NCI-H2029 (cell line): ENCODE data around the gene ZNF217.
"Not testable (repeated sequence)": the region's sequence is repeated elsewhere in the genome, so short reads cannot be mapped to it uniquely, and the experiment has no call there.

ENCODE experiments used
- DNase-seq: peaks from one replicate; lab custom pipeline; 2025; lab: John Stamatoyannopoulos, UW

ZNF217 gene

GRCh38 chr20:53568351-53568750 lies 25.3 kb downstream of the ZNF217 start:
- no peak for DNase-seq

- DNase-seq: no peak
Measured at GRCh38 chr20:53567379-53567917, 26.2 kb downstream of the ZNF217 start.

GRCh38 chr20:53566623-53567022 lies 27.0 kb downstream of the ZNF217 start:
- not testable (repeated sequence) for DNase-seq

- no peak for DNase-seq
Measured at GRCh38 chr20:53565254-53565653, 28.4 kb downstream of the ZNF217 start.

- DNase-seq: not testable (repeated sequence)
Measured at GRCh38 chr20:53562104-53562764, 31.4 kb downstream of the ZNF217 start.

GRCh38 chr20:53561505-53561904 lies 32.1 kb downstream of the ZNF217 start:
- DNase-seq: no peak

GRCh38 chr20:53559816-53560215 lies 33.8 kb downstream of the ZNF217 start:
- no peak for DNase-seq

- DNase-seq: no peak
Measured at GRCh38 chr20:53557130-53557529, 36.5 kb downstream of the ZNF217 start.

- DNase-seq: no peak
Measured at GRCh38 chr20:53556267-53556897, 37.3 kb downstream of the ZNF217 start.

- DNase-seq: no peak
Measured at GRCh38 chr20:53555816-53556215, 37.8 kb downstream of the ZNF217 start.

- no peak for DNase-seq
Measured at GRCh38 chr20:53555081-53555480, 38.6 kb downstream of the ZNF217 start.

GRCh38 chr20:53552572-53552893 lies 41.1 kb downstream of the ZNF217 start:
- DNase-seq: not testable (repeated sequence)

- DNase-seq: not testable (repeated sequence)
Measured at GRCh38 chr20:53551719-53552571, 41.7 kb downstream of the ZNF217 start.

- DNase-seq: no peak
Measured at GRCh38 chr20:53550280-53551187, 43.1 kb downstream of the ZNF217 start.

GRCh38 chr20:53547664-53548239 lies 45.9 kb downstream of the ZNF217 start:
- DNase-seq: peak; percentile 53

GRCh38 chr20:53539516-53539915 lies 54.1 kb downstream of the ZNF217 start:
- no peak for DNase-seq

GRCh38 chr20:53536382-53536781 lies 57.3 kb downstream of the ZNF217 start:
- not testable (repeated sequence) for DNase-seq

GRCh38 chr20:53535878-53536277 lies 57.8 kb downstream of the ZNF217 start:
- no peak for DNase-seq

- no peak for DNase-seq
Measured at GRCh38 chr20:53534037-53534436, 59.6 kb downstream of the ZNF217 start.

- no peak for DNase-seq
Measured at GRCh38 chr20:53533500-53533899, 60.1 kb downstream of the ZNF217 start.

- DNase-seq: not testable (repeated sequence)
Measured at GRCh38 chr20:53532654-53533312, 60.9 kb downstream of the ZNF217 start.
